ENCODE data around the gene TTYH2. TPM values are rescaled to one million over a fixed set of nuclear protein-coding genes. Genes with fewer than 3 reads are reported as not detected.
"Not testable (repeated sequence)": the region's sequence is repeated elsewhere in the genome, so short reads cannot be mapped to it uniquely, and the experiment has no call there.

Gene TTYH2
- total and polyA plus RNA-seq, 7 donors: 0.89 to 16.4 (median 5.1) TPM

DNA sequence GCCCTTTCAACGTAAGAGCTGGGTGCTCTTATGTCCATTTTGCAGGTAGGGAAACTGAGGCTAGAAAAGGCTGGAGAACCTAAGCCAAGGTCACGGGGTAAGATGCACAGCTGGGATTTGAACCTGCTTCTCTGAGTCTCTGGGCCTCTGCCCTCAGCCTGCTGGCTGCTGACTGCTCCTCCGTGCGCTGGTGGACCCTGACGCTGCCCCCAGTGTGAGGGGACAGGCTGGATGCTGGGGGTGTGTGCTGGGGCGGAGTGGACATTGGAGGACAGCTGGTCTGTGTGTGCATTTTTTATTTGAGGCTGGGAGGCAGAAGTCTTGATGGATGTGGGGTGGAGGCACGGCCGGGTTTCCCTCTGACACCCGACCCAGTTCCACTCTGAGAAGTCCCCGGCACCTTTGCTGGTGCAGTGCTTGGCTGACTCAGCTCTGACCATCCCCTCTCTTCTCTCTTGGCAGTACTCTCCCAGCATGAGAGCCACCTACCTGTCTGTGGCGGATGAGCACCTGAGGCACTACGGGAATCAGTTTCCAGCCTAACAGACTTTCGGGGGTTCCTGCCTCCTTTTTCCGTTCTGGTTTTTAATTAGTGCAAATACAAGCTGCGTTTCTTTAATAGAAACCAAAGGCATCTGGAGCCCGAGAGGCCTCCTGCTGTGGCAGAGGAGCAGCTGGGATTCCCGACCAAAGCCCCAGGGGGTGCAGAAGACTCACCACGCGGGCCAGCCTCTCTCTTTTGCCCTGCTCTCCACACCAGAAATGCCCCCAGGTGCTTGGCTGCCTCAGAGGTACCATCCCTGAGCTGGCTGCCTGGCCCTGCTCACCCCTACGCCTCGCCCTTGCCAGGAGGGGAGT lies 46.5 kb downstream of the TTYH2 start:
- Histone ChIP-seq H3K36me3 (ENCODE audit: insufficient read depth in 1 of 2, low read depth in 1 of 2) (peaks cover 0 to 61% of the 10 kb centered on the region in 2 donors), H3K27me3 (ENCODE audit: insufficient read depth in 3 of 3, low read length in 2 of 3) (no peaks in the 10 kb centered on the region), H3K4me3 (no peak overlapping the region), H3K9me3 (no peaks in the 10 kb centered on the region), H3K4me1 (no peaks in the 10 kb centered on the region), H3K27ac (no peak overlapping the region)
- TF ChIP-seq, protein P1, sequence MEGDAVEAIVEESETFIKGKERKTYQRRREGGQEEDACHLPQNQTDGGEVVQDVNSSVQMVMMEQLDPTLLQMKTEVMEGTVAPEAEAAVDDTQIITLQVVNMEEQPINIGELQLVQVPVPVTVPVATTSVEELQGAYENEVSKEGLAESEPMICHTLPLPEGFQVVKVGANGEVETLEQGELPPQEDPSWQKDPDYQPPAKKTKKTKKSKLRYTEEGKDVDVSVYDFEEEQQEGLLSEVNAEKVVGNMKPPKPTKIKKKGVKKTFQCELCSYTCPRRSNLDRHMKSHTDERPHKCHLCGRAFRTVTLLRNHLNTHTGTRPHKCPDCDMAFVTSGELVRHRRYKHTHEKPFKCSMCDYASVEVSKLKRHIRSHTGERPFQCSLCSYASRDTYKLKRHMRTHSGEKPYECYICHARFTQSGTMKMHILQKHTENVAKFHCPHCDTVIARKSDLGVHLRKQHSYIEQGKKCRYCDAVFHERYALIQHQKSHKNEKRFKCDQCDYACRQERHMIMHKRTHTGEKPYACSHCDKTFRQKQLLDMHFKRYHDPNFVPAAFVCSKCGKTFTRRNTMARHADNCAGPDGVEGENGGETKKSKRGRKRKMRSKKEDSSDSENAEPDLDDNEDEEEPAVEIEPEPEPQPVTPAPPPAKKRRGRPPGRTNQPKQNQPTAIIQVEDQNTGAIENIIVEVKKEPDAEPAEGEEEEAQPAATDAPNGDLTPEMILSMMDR (IDR thresholded peaks at IDR 0.05): no peak
- intact Hi-C loops (cut with DNase I): no loop called here
- DNase-seq (no peak), ATAC-seq (no peak)
- WGBS, 3 donors: 66 to 80% (median 70%) methylated on average over 20 to 21 of the region's 21 CpGs

DNA sequence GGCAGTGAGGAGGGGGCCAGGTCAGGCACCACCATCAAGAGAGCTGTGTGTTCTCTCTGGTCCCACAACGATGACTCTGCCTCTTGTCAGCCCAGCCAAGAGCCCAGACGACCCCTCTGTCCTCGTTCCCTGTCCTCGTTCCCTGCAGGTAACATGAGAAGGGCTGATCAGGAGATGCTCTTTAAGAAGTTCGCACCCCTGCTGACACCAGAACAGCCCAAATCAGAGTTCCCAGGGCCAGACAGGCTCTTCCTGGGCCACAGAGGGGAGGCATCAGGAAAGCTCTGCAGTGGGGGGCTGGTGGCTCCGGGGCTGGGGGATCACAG lies 47.1 kb downstream of the TTYH2 start:
- H3K36me3 ChIP-seq (ENCODE audit: insufficient read depth in 1 of 2, low read depth in 1 of 2): peaks cover 0 to 55% of the 10 kb centered on the region in 2 donors
- TF ChIP-seq, protein P1 (IDR thresholded peaks at IDR 0.05): no peak
- ATAC-seq: no peak
- no peak overlapping the region for H3K4me3 ChIP-seq
- H3K27ac ChIP-seq: no peak overlapping the region
- 45 to 65% (median 55%) methylated on average over 6 of the region's 6 CpGs for WGBS, 3 donors
- DNase-seq: no peak
- no peaks in the 10 kb centered on the region for H3K27me3 ChIP-seq (ENCODE audit: insufficient read depth in 3 of 3, low read length in 2 of 3)
- H3K4me1 ChIP-seq: no peaks in the 10 kb centered on the region
- H3K9me3 ChIP-seq: no peaks in the 10 kb centered on the region
- intact Hi-C loops (cut with DNase I): no loop called here

DNA sequence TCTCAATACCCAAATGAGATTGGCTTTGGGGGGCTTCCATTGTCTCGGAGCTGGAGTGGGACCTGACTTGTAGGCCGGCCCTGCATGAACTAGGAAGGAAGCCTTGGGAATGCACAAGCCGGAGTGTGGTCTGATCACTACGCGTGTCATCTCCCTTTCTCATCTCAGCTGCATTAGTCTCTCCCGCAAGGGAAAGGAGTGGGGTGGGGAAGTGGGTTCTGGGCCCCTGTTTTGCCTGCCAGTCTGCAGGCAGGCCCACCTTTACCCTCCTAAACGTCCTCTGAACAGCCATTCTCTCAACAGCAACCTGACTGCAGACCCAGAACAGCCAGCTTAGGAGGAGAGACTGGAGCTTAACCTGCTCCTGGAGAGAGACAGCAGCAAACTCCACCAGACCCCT lies 49.2 kb downstream of the TTYH2 start:
- H3K27ac ChIP-seq: no peak overlapping the region
- no peaks in the 10 kb centered on the region for H3K9me3 ChIP-seq
- no peaks in the 10 kb centered on the region for H3K4me1 ChIP-seq
- peaks cover 0 to 35% of the 10 kb centered on the region in 2 donors for H3K36me3 ChIP-seq (ENCODE audit: insufficient read depth in 1 of 2, low read depth in 1 of 2)
- TF ChIP-seq, protein P1 (IDR thresholded peaks at IDR 0.05): no peak
- no peak for DNase-seq
- intact Hi-C loops (cut with DNase I): no loop called here
- ATAC-seq: no peak
- no peak overlapping the region for H3K4me3 ChIP-seq
- WGBS, 3 donors: 85 to 88% (median 86%) methylated on average over 5 to 7 of the region's 7 CpGs
- H3K27me3 ChIP-seq (ENCODE audit: insufficient read depth in 3 of 3, low read length in 2 of 3): no peaks in the 10 kb centered on the region

DNA sequence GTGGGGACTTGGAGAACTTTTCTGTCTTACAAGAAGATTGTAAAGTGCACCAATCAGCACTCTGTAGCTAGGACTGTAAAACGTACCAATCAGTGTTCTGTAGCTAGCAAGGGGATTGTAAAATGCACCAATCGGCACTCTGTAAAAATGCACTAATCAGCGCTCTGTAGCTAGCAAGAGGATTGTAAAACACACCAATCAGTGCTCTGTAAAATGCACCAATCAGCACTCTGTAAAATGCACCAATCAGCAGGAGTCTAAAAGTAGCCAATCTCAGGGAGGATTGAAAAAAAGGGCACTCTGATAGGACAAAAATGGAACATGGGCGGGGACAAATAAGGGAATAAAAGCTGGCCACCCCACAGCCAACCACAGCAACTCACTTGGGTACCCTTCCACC lies 53.7 kb downstream of the TTYH2 start:
- intact Hi-C loops (cut with DNase I); H3K27ac ChIP-seq; H3K9me3 ChIP-seq; DNase-seq; H3K4me1 ChIP-seq; ATAC-seq; H3K27me3 ChIP-seq (ENCODE audit: insufficient read depth in 3 of 3, low read length in 2 of 3); H3K36me3 ChIP-seq (ENCODE audit: insufficient read depth in 1 of 2, low read depth in 1 of 2); H3K4me3 ChIP-seq: not testable (repeated sequence)
- WGBS, 3 donors: 81 to 93% (median 93%) methylated on average over 4 of the region's 4 CpGs

DNA sequence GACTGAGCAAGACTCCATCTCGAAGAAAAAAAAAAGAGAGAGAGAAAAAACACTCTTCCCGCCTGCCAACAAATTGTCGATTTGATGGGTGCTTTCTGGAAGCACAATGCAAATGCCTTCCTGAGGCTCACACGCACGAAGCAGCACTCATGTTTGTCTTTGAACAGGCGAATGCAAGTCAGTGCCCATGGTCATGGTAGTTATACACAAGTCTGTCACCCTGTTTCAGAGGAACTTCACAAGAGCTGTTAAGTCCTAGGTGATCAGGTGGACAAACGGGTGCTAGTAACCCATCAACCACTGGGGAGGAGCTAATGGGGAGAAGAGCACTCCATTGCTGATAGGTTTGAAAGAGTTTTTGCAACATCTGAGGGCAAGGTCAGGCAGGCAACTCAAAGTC lies 54.2 kb downstream of the TTYH2 start:
- Histone ChIP-seq H3K36me3 (ENCODE audit: insufficient read depth in 1 of 2, low read depth in 1 of 2) (no peaks in the 10 kb centered on the region), H3K27me3 (ENCODE audit: insufficient read depth in 3 of 3, low read length in 2 of 3) (peaks cover 0 to 5% (median 0%) of the 10 kb centered on the region in 3 donors), H3K4me1 (peaks cover 5% of the 10 kb centered on the region), H3K9me3 (no peaks in the 10 kb centered on the region), H3K27ac (no peak overlapping the region), H3K4me3 (no peak overlapping the region)
- intact Hi-C loops (cut with DNase I): no loop called here
- TF ChIP-seq, protein P1 (IDR thresholded peaks at IDR 0.05): no peak
- WGBS, 3 donors: 86 to 94% (median 87%) methylated on average over 7 of the region's 7 CpGs
- ATAC-seq (no peak), DNase-seq (no peak)
